ENCODE measurements around the gene MPZL2.

DNA sequence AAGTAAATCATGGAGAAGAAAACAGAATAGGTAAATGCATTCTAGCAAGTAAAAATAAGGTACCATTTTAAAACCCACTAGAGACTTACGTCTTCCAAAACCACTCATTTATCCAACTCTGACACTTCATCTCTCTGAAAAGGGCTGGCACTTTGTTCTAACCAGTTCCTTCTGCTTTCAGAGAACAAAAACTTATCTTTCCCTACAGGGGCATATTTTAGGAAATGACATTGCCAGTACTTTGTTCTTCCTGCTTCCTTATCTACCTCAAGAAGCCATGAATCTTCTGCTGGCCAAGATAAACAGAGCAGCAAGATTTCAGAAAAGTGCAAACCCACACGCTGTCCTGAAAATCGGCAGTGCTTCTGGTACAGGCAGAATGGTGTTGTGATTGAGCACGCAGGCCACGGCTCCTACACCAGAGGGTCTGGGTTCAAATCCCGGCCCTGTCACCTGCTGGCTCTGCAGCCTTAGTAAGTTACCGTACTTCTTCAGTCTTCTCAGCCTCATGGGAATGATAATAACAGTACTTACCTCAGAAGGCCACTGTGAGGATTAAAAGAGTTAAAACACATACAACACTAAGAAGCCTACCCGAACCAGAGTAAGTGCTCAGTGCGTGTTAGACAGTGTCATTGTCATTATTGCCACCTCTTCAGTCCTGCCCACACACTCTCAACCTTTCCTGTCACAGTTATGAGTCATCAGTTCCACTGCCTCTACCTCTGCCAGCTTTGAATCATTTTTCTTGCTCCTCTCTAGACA lies 22.9 kb downstream of the MPZL2 start:
- no peak for TF ChIP-seq CTCF (conservative IDR thresholded peaks at IDR 0.05; ENCODE audit: low read length)
- no peak for TF ChIP-seq EZH2phosphoT487 (IDR thresholded peaks at IDR 0.05; ENCODE audit: borderline replicate concordance)

Measured in Loucy (cell line).